B cell (primary cell): ENCODE results near the gene SF1. TPM values are rescaled to one million over a fixed set of nuclear protein-coding genes. Genes with fewer than 3 reads are reported as not detected.

Source experiments
- ATAC-seq: fragments of 200-7000 bp; cut with Tn5 transposase; one replicate; pipeline ENCODE4 v1.10.0; 2021; ENCODE audit warnings: low read depth, mild to moderate bottlenecking, moderate number of reproducible peaks, moderate library complexity
- CTCF ChIA-PET: fragments of 350-600 bp; sonication (Branson Sonifier 250); formaldehyde crosslinking; loops from one replicate; lab custom pipeline; 2021; ENCODE audit warnings: antibody characterized with exemption, inconsistent platforms; lab: Charles Lee
- POLR2A ChIA-PET: fragments of 350-600 bp; sonication (Branson Sonifier 250); formaldehyde crosslinking; loops from one replicate; lab custom pipeline; 2021; ENCODE audit warnings: antibody characterized with exemption; lab: Charles Lee
- DNase-seq: peaks from one replicate; pipeline ENCODE4 v3.0.0; 2013
- H2AFZ ChIP-seq: 2 replicates; pipeline ENCODE4 v1.6.1; 2012; ENCODE audit warnings: mild to moderate bottlenecking, low read depth, low read length; ENCODE audit not compliant: insufficient read depth, poor library complexity, severe bottlenecking
- H3K27ac ChIP-seq, 2 donors: 1 replicate in 1 of 2; 2 replicates in 1 of 2; pipeline ENCODE4 v1.5.1; 2012 to 2013; ENCODE audit warnings: low read length in 2 of 2, mild to moderate bottlenecking in 2 of 2, moderate library complexity in 1 of 2
- H3K27me3 ChIP-seq, 4 experiments: fragments of 200-600 bp in 1 of 4; sonication (generic) in 1 of 4; replicated peaks in 1 of 4; 1 replicate in 2 of 4; 2 replicates in 2 of 4; pipeline versions ENCODE4 v1.6.1 to v1.7.0; 2013 to 2016; ENCODE audit warnings: low read length in 3 of 4, mild to moderate bottlenecking in 2 of 4, mixed read lengths in 1 of 4, moderate library complexity in 1 of 4; ENCODE audit not compliant: insufficient read depth in 4 of 4, control insufficient read depth in 3 of 4; ENCODE audit errors: control extremely low read depth in 1 of 4
- H3K36me3 ChIP-seq, 2 experiments: replicated peaks in 1 of 2; 1 replicate in 1 of 2; 2 replicates in 1 of 2; pipeline versions ENCODE4 v1.6.1 to v1.7.1; 2013; ENCODE audit warnings: low read length in 1 of 2; ENCODE audit not compliant: insufficient read depth in 2 of 2, control insufficient read depth in 1 of 2; ENCODE audit errors: control extremely low read depth in 1 of 2, extremely low read depth in 1 of 2
- H3K4me1 ChIP-seq, 2 donors: fragments of 200-600 bp in 1 of 2; sonication (generic) in 1 of 2; 1 replicate in 1 of 2; 2 replicates in 1 of 2; pipeline versions ENCODE4 v1.5.1 to v1.6.1; 2013 to 2017; ENCODE audit warnings: low read length in 2 of 2; ENCODE audit not compliant: control insufficient read depth in 2 of 2, insufficient read depth in 2 of 2
- H3K4me2 ChIP-seq: replicated peaks from 2 replicates; pipeline ENCODE3; 2012; ENCODE audit warnings: mild to moderate bottlenecking, low read depth, low read length; ENCODE audit not compliant: poor library complexity, severe bottlenecking
- H3K4me3 ChIP-seq, 5 experiments: fragments of 200-600 bp in 1 of 5; sonication (generic) in 1 of 5; 1 replicate in 3 of 5; 2 replicates in 2 of 5; pipeline versions ENCODE4 v1.5.1 to v1.7.0; 2011 to 2016; ENCODE audit warnings: low read length in 4 of 5, mild to moderate bottlenecking in 4 of 5, low read depth in 2 of 5, control low read depth in 1 of 5, moderate library complexity in 1 of 5; ENCODE audit not compliant: insufficient read depth in 1 of 5; ENCODE audit errors: control extremely low read depth in 1 of 5, extremely low read depth in 1 of 5
- H3K79me2 ChIP-seq: fragments of 200-600 bp; sonication (generic); one replicate; pipeline ENCODE4 v1.6.0; 2016; ENCODE audit warnings: low read length; ENCODE audit not compliant: control insufficient read depth, insufficient read depth
- H3K9ac ChIP-seq: fragments of 200-600 bp; sonication (generic); 2 replicates; pipeline ENCODE4 v1.6.1; 2017; ENCODE audit warnings: mild to moderate bottlenecking, low read length, moderate library complexity
- H3K9me3 ChIP-seq, 3 donors: one replicate each; pipeline versions ENCODE4 v1.6.1 to v1.7.1; 2013; ENCODE audit warnings: low read length in 2 of 3; ENCODE audit not compliant: control insufficient read depth in 2 of 3, insufficient read depth in 1 of 3; ENCODE audit errors: control extremely low read depth in 1 of 3
- H4K20me1 ChIP-seq: 2 replicates; pipeline ENCODE4 v1.6.0; 2012; ENCODE audit warnings: mild to moderate bottlenecking, low read length; ENCODE audit not compliant: insufficient read depth, control insufficient read depth, poor library complexity, severe bottlenecking
- H3K27ac Mint-ChIP-seq: one replicate; pipeline ENCODE4 v1.8.0; 2021; ENCODE audit warnings: mixed read lengths
- H3K27me3 Mint-ChIP-seq: one replicate; pipeline ENCODE4 v1.8.0; 2021; ENCODE audit warnings: mixed read lengths
- H3K4me1 Mint-ChIP-seq: one replicate; pipeline ENCODE4 v1.8.0; 2021; ENCODE audit warnings: mixed read lengths
- H3K4me3 Mint-ChIP-seq: one replicate; pipeline ENCODE4 v1.8.0; 2021; ENCODE audit warnings: mixed read lengths
- H3K9me3 Mint-ChIP-seq: one replicate; pipeline ENCODE4 v1.8.0; 2022; ENCODE audit warnings: mixed read lengths; ENCODE audit not compliant: insufficient read depth
- CTCF ChIP-seq: fragments of 200-600 bp; IDR thresholded peaks from one replicate; pipeline ENCODE4 v1.8.0; 2022; ENCODE audit warnings: antibody characterized with exemption, mild to moderate bottlenecking
- EZH2 ChIP-seq: IDR thresholded peaks from 2 replicates; pipeline ENCODE4 v1.6.1; 2012; ENCODE audit warnings: borderline replicate concordance, low read depth, mild to moderate bottlenecking, moderate library complexity, low read length; ENCODE audit not compliant: insufficient read depth, poor library complexity, severe bottlenecking
- WGBS: methylation state at CpG from one replicate; pipeline ENCODE4 v1.1.5; 2013; ENCODE audit warnings: missing lambda C conversion rate; ENCODE audit not compliant: insufficient coverage; 5-methylcytosine and 5-hydroxymethylcytosine counted together
- intact Hi-C: fragments of 100-400 bp; cut with micrococcal nuclease; formaldehyde crosslinking; loops from one replicate; pipeline ENCODE4 v1.10.0; 2022
- polyA plus RNA-seq: library from polyadenylated mRNA; depleted of rRNA; stranded (reverse); fragments of >200 nt; gene quantifications from 2 replicates; pipeline ENCODE4 v1.2.3, GENCODE V29; 2012
- total RNA-seq, 2 donors: library from RNA; stranded (reverse); fragments of 120-200 nt in 1 of 2; gene quantifications; 1 replicate in 1 of 2; 2 replicates in 1 of 2; pipeline versions ENCODE4 v1.2.3 to v1.2.4, GENCODE V29; 2013 to 2022

The SF1 gene
- total and polyA plus RNA-seq, 2 donors (not counting 1 experiment from before 2014, with no cell fraction given): 369 to 931 TPM

- Histone ChIP-seq H3K79me2 (no peaks in the 10 kb centered on the region), H3K4me2 (no peak overlapping the region), H3K36me3 (no peaks in the 10 kb centered on the region), H3K4me1 (peaks cover 5% of the 10 kb centered on the region in 2 donors), H3K9ac (no peak overlapping the region), H2AFZ (no peak overlapping the region), H3K27me3 (peaks cover 0 to 79% (median 25%) of the 10 kb centered on the region in 4 experiments), H3K4me3 (no peak overlapping the region), H4K20me1 (no peaks in the 10 kb centered on the region), H3K9me3 (peaks cover 0 to 10% (median 0%) of the 10 kb centered on the region in 3 donors), H3K27ac (no peak overlapping the region)
- no peak for TF ChIP-seq CTCF
- no peak for TF ChIP-seq EZH2
- no peaks in the 10 kb centered on the region for H3K9me3 Mint-ChIP-seq
- intact Hi-C loops: no loop called here
- no peak overlapping the region for H3K4me3 Mint-ChIP-seq
- ATAC-seq (no peak), DNase-seq (no peak)
- 88% methylated on average over 13 of the region's 15 CpGs for WGBS
- POLR2A ChIA-PET: interaction anchor here (0.6 to 0.9 kb wide), 2 partner anchors 9 to 80 kb away, joined by 3 to 4 read pairs; no protein-coding TSS in a partner anchor
- CTCF ChIA-PET: no interaction called here
- H3K27me3 Mint-ChIP-seq: peaks cover 71% of the 10 kb centered on the region
- H3K27ac Mint-ChIP-seq: no peak overlapping the region
- H3K4me1 Mint-ChIP-seq: peaks cover 14% of the 10 kb centered on the region
Measured at GRCh38 chr11:64718084-64718779, 60.1 kb downstream of the SF1 start.

- Histone ChIP-seq H3K4me1 (peaks cover 6 to 15% of the 10 kb centered on the region in 2 donors), H2AFZ (no peak overlapping the region), H3K9ac (no peak overlapping the region), H4K20me1 (peaks cover 3% of the 10 kb centered on the region), H3K4me3 (no peak overlapping the region), H3K36me3 (no peaks in the 10 kb centered on the region), H3K27ac (no peak overlapping the region), H3K27me3 (peaks cover 0 to 78% (median 26%) of the 10 kb centered on the region in 4 experiments), H3K4me2 (no peak overlapping the region), H3K79me2 (no peaks in the 10 kb centered on the region), H3K9me3 (peaks cover 0 to 13% (median 0%) of the 10 kb centered on the region in 3 donors)
- ChIA-PET CTCF (interaction anchor here (1.3 kb wide), 2 partner anchors 28 to 67 kb away, joined by 4 to 5 read pairs; no protein-coding TSS in a partner anchor), POLR2A (no interaction called here)
- 80% methylated on average over 4 of the region's 4 CpGs for WGBS
- no peak for TF ChIP-seq CTCF
- no peak for TF ChIP-seq EZH2
- DNase-seq: no peak
- Mint-ChIP-seq H3K4me1 (peaks cover 13% of the 10 kb centered on the region), H3K4me3 (no peak overlapping the region), H3K9me3 (no peaks in the 10 kb centered on the region), H3K27ac (no peak overlapping the region), H3K27me3 (peaks cover 72% of the 10 kb centered on the region)
- intact Hi-C loops: no loop called here
- ATAC-seq: no peak
Measured at GRCh38 chr11:64717268-64717578, 61.1 kb downstream of the SF1 start.
